Neural progenitor cell (in vitro differentiated cells): ENCODE measurements around the gene SLC25A34.

Experiments used
- EZH2 ChIP-seq: fragments of 200-600 bp; sonication (generic); IDR thresholded peaks from 2 replicates; pipeline ENCODE4 v1.6.1; 2017; ENCODE audit warnings: antibody characterized with exemption, mild to moderate bottlenecking, moderate library complexity
- TF ChIP-seq, protein P1 (sequence below): fragments of 200-600 bp; sonication (generic); IDR thresholded peaks from 2 replicates; pipeline ENCODE4 v1.5.1; 2017; ENCODE audit warnings: antibody characterized with exemption, mild to moderate bottlenecking

DNA sequence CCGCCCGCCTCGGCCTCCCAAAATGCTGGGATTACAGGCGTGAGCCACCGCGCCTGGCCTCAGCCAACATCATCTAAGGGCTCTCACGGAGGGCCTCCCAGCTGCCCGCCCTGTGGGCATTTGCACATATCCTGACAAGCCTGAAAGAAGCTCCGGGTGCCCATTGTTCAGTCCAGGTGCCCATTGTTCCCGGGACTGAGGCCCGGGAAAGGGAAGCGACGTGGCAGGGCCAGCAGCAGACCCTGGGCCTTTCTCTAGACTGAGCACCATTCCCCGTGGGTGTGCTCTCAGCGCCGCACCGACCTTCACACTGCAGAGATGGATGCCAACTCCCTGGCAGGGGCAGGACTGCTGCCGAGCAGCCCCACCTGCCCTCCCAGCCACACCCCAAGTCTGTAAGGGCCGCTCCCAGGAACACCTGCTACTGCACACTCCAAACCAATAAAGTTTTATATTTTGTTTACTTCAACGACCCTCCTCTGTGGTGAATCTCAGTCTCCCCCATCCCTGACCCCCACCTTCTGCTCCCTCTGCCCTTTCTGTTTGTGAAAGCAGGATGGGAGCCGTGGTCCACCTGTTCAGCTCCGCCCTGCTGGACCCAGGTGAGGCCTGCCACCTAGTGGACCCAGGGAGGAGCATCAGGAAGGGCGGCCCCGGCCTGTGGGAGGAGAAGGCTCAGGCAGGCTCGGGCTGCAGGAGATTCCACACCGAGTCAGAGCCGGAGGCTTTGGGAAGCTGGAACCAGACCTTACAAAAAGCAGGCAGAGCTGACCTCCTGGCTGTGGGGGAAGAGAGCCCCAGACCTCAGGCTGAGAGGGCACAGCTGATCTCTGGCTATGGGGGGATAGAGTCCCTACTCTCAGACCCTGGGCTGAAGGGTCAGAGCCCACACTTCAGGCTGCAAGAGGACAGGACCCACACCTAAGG lies 5.1 kb downstream of the SLC25A34 start:
- TF ChIP-seq, protein P1, sequence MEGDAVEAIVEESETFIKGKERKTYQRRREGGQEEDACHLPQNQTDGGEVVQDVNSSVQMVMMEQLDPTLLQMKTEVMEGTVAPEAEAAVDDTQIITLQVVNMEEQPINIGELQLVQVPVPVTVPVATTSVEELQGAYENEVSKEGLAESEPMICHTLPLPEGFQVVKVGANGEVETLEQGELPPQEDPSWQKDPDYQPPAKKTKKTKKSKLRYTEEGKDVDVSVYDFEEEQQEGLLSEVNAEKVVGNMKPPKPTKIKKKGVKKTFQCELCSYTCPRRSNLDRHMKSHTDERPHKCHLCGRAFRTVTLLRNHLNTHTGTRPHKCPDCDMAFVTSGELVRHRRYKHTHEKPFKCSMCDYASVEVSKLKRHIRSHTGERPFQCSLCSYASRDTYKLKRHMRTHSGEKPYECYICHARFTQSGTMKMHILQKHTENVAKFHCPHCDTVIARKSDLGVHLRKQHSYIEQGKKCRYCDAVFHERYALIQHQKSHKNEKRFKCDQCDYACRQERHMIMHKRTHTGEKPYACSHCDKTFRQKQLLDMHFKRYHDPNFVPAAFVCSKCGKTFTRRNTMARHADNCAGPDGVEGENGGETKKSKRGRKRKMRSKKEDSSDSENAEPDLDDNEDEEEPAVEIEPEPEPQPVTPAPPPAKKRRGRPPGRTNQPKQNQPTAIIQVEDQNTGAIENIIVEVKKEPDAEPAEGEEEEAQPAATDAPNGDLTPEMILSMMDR: peak; percentile 92
- no peak for TF ChIP-seq EZH2
